ENCODE results near the gene RPS6KC1. TPM values are rescaled to one million over a fixed set of nuclear protein-coding genes. Genes with fewer than 3 reads are reported as not detected.

The RPS6KC1 gene
- total RNA-seq, 1 donor, result 35.1 TPM

- Histone ChIP-seq H3K4me1 (ENCODE audit: insufficient read depth, low read length) (no peaks in the 10 kb centered on the region), H3K9me3 (ENCODE audit: low read depth, low read length) (no peaks in the 10 kb centered on the region), H4K20me1 (ENCODE audit: insufficient read depth, low read length) (peaks cover 28% of the 10 kb centered on the region), H3K4me3 (ENCODE audit: insufficient read depth, low read length) (no peak overlapping the region), H3K79me2 (ENCODE audit: insufficient read depth, low read length) (peaks cover 94% of the 10 kb centered on the region), H3K27me3 (ENCODE audit: insufficient read depth, low read length) (no peaks in the 10 kb centered on the region), H3K4me2 (ENCODE audit: insufficient read depth, low read length) (no peak overlapping the region), H3K36me3 (ENCODE audit: insufficient read depth, low read length) (no peaks in the 10 kb centered on the region), H3K27ac (ENCODE audit: low read depth, low read length) (no peak overlapping the region), H2AFZ (ENCODE audit: low read length) (no peak overlapping the region)
- DNase-seq (ENCODE audit: insufficient read length, low spot score, missing footprints), result no peak
- no peak for TF ChIP-seq CTCF (IDR thresholded peaks at IDR 0.05; ENCODE audit: extremely low read depth, low read depth, low read length)
Observed at GRCh38 chr1:213060836-213061235, 9.8 kb downstream of the RPS6KC1 start.

- Histone ChIP-seq H3K4me3 (ENCODE audit: insufficient read depth, low read length) (no peak overlapping the region), H3K9me3 (ENCODE audit: low read depth, low read length) (no peaks in the 10 kb centered on the region), H3K27ac (ENCODE audit: low read depth, low read length) (no peak overlapping the region), H4K20me1 (ENCODE audit: insufficient read depth, low read length) (peaks cover 23% of the 10 kb centered on the region), H3K36me3 (ENCODE audit: insufficient read depth, low read length) (no peaks in the 10 kb centered on the region), H3K4me2 (ENCODE audit: insufficient read depth, low read length) (no peak overlapping the region), H3K79me2 (ENCODE audit: insufficient read depth, low read length) (peaks cover 93% of the 10 kb centered on the region), H3K27me3 (ENCODE audit: insufficient read depth, low read length) (no peaks in the 10 kb centered on the region), H3K4me1 (ENCODE audit: insufficient read depth, low read length) (no peaks in the 10 kb centered on the region), H2AFZ (ENCODE audit: low read length) (no peak overlapping the region)
- no peak for TF ChIP-seq CTCF (IDR thresholded peaks at IDR 0.05; ENCODE audit: extremely low read depth, low read depth, low read length)
- DNase-seq (ENCODE audit: insufficient read length, low spot score, missing footprints), result no peak
Observed at GRCh38 chr1:213061263-213061662, 10.2 kb downstream of the RPS6KC1 start.

GRCh38 chr1:213065800-213066199 is 14.8 kb downstream of the RPS6KC1 start:
- Histone ChIP-seq H3K36me3 (ENCODE audit: insufficient read depth, low read length) (no peaks in the 10 kb centered on the region), H3K4me2 (ENCODE audit: insufficient read depth, low read length) (no peak overlapping the region), H2AFZ (ENCODE audit: low read length) (no peak overlapping the region), H3K27me3 (ENCODE audit: insufficient read depth, low read length) (no peaks in the 10 kb centered on the region), H4K20me1 (ENCODE audit: insufficient read depth, low read length) (peaks cover 7% of the 10 kb centered on the region), H3K79me2 (ENCODE audit: insufficient read depth, low read length) (peaks cover 82% of the 10 kb centered on the region), H3K4me3 (ENCODE audit: insufficient read depth, low read length) (no peak overlapping the region), H3K4me1 (ENCODE audit: insufficient read depth, low read length) (peaks cover 4% of the 10 kb centered on the region), H3K27ac (ENCODE audit: low read depth, low read length) (no peak overlapping the region), H3K9me3 (ENCODE audit: low read depth, low read length) (no peaks in the 10 kb centered on the region)
- no peak for TF ChIP-seq CTCF (IDR thresholded peaks at IDR 0.05; ENCODE audit: extremely low read depth, low read depth, low read length)
- no peak for DNase-seq (ENCODE audit: insufficient read length, low spot score, missing footprints)

GRCh38 chr1:213066363-213066762 is 15.3 kb downstream of the RPS6KC1 start:
- Histone ChIP-seq H3K27ac (ENCODE audit: low read depth, low read length) (no peak overlapping the region), H2AFZ (ENCODE audit: low read length) (no peak overlapping the region), H3K79me2 (ENCODE audit: insufficient read depth, low read length) (peaks cover 81% of the 10 kb centered on the region), H3K9me3 (ENCODE audit: low read depth, low read length) (no peaks in the 10 kb centered on the region), H4K20me1 (ENCODE audit: insufficient read depth, low read length) (peaks cover 5% of the 10 kb centered on the region), H3K4me3 (ENCODE audit: insufficient read depth, low read length) (no peak overlapping the region), H3K4me1 (ENCODE audit: insufficient read depth, low read length) (peaks cover 4% of the 10 kb centered on the region), H3K4me2 (ENCODE audit: insufficient read depth, low read length) (no peak overlapping the region), H3K36me3 (ENCODE audit: insufficient read depth, low read length) (no peaks in the 10 kb centered on the region), H3K27me3 (ENCODE audit: insufficient read depth, low read length) (no peaks in the 10 kb centered on the region)
- TF ChIP-seq CTCF (IDR thresholded peaks at IDR 0.05; ENCODE audit: extremely low read depth, low read depth, low read length), result no peak
- DNase-seq (ENCODE audit: insufficient read length, low spot score, missing footprints), result no peak

All from osteoblast (primary cell).